MCF 10A (cell line): ENCODE data around the gene PLAAT5. TPM values are rescaled to one million over a fixed set of nuclear protein-coding genes. Genes with fewer than 3 reads are reported as not detected.

Experiments
- BruUV-seq: library from RNA; stranded (reverse); fragments of 400-500 nt; replicated peaks from 2 replicates; lab custom pipeline; 2021; lab: Mats Ljungman, UMichigan
- CTCF ChIA-PET: fragments of 300-600 bp; sonication (Branson Sonifier 250); formaldehyde crosslinking; extraction: SDS; loops from one replicate; lab custom pipeline; 2021; ENCODE audit warnings: antibody characterized with exemption, inconsistent platforms; lab: Yijun Ruan, JAX
- POLR2A ChIA-PET: fragments of 300-600, 350-650 bp; sonication (Branson Sonifier 250); formaldehyde crosslinking; extraction: SDS; loops from one replicate; lab custom pipeline; 2020; ENCODE audit warnings: antibody characterized with exemption, inconsistent platforms; lab: Yijun Ruan, JAX
- DNase-seq: peaks from one replicate; pipeline ENCODE4 v3.0.0-alpha.2; 2018; ENCODE audit not compliant: unreplicated experiment
- H3K27ac Mint-ChIP-seq: one replicate; pipeline ENCODE4 v1.8.0; 2022; ENCODE audit warnings: mild to moderate bottlenecking, low read depth, mixed read lengths; ENCODE audit not compliant: unreplicated experiment
- H3K27me3 Mint-ChIP-seq: one replicate; pipeline ENCODE4 v1.8.0; 2022; ENCODE audit warnings: mixed read lengths; ENCODE audit not compliant: insufficient read depth, unreplicated experiment
- H3K36me3 Mint-ChIP-seq: one replicate; pipeline ENCODE4 v1.8.0; 2022; ENCODE audit warnings: mild to moderate bottlenecking, moderate library complexity, mixed read lengths; ENCODE audit not compliant: insufficient read depth, unreplicated experiment
- H3K4me1 Mint-ChIP-seq: one replicate; pipeline ENCODE4 v1.8.0; 2022; ENCODE audit warnings: mixed read lengths; ENCODE audit not compliant: insufficient read depth, unreplicated experiment
- H3K4me3 Mint-ChIP-seq: one replicate; pipeline ENCODE4 v1.8.0; 2022; ENCODE audit warnings: mild to moderate bottlenecking, moderate library complexity, mixed read lengths; ENCODE audit not compliant: unreplicated experiment
- H3K9me3 Mint-ChIP-seq: one replicate; pipeline ENCODE4 v1.8.0; 2022; ENCODE audit warnings: mixed read lengths; ENCODE audit not compliant: unreplicated experiment
- intact Hi-C: fragments of 100-400 bp; cut with micrococcal nuclease; formaldehyde crosslinking; loops from 2 replicates; pipeline ENCODE4 v1.14.1; 2022
- total RNA-seq: library from RNA; stranded (reverse); gene quantifications from 2 replicates; pipeline ENCODE4 v1.2.3, GENCODE V29; 2022
- TF ChIP-seq, protein P1 (sequence below): fragments of 200-600 bp; IDR thresholded peaks from one replicate; pipeline ENCODE4 v1.8.0; 2022; ENCODE audit warnings: antibody characterized with exemption, mild to moderate bottlenecking; ENCODE audit not compliant: unreplicated experiment

PLAAT5 gene
- total RNA-seq, 1 experiment from 2014 or later, result not detected

DNA sequence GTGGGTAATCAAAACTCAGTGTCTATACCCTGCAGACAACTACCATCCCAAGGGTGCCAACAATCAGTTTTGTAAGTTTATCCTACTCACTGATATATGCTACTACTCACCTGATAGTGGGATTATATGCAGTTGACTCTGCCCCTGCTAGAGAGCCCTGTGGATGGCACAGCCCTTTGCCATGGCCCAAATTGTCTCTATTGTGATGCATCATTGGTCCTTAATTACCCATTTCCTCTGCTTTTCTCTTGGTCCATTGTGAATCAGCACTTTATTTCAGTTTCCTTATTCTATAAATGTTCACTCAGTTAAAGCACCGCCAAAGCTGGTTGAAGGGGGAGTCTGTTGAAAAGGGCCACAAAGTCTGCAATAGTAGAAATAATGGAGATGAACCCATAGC, 42.3 kb downstream of the PLAAT5 start:
- BruUV-seq, result no TSS peak
- Mint-ChIP-seq H3K4me3 (no peak overlapping the region), H3K9me3 (no peaks in the 10 kb centered on the region), H3K36me3 (no peaks in the 10 kb centered on the region), H3K27ac (no peak overlapping the region), H3K27me3 (peaks cover 67% of the 10 kb centered on the region), H3K4me1 (peaks cover 6% of the 10 kb centered on the region)
- intact Hi-C loops, result no loop called here
- DNase-seq, result no peak
- POLR2A ChIA-PET, result no interaction called here
- TF ChIP-seq, protein P1, sequence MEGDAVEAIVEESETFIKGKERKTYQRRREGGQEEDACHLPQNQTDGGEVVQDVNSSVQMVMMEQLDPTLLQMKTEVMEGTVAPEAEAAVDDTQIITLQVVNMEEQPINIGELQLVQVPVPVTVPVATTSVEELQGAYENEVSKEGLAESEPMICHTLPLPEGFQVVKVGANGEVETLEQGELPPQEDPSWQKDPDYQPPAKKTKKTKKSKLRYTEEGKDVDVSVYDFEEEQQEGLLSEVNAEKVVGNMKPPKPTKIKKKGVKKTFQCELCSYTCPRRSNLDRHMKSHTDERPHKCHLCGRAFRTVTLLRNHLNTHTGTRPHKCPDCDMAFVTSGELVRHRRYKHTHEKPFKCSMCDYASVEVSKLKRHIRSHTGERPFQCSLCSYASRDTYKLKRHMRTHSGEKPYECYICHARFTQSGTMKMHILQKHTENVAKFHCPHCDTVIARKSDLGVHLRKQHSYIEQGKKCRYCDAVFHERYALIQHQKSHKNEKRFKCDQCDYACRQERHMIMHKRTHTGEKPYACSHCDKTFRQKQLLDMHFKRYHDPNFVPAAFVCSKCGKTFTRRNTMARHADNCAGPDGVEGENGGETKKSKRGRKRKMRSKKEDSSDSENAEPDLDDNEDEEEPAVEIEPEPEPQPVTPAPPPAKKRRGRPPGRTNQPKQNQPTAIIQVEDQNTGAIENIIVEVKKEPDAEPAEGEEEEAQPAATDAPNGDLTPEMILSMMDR, result no peak
- CTCF ChIA-PET, result interaction anchor here (1.1 kb wide), 1 partner anchor 32 kb away, joined by 3 read pairs; no protein-coding TSS in a partner anchor

DNA sequence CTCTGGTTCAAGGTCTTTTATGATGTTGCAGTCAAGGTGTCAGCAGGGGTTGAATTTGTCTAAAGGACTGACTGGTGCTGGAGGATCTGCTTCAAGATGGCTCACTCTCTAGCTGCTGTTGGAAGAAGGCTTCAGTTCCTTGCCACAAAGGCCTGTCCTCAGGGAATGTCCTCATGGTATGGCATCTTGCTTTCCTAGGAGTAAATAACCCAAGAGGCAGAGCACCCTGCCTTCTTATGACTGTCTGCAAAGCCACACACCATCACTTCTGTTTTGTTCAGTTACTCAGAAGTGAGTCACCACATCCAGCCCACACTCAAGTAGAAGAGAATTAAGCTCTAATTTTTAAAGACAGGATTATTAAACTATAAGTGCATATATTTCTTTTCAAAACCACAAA, 45.2 kb downstream of the PLAAT5 start:
- no peak overlapping the region for H3K4me3 Mint-ChIP-seq

DNA sequence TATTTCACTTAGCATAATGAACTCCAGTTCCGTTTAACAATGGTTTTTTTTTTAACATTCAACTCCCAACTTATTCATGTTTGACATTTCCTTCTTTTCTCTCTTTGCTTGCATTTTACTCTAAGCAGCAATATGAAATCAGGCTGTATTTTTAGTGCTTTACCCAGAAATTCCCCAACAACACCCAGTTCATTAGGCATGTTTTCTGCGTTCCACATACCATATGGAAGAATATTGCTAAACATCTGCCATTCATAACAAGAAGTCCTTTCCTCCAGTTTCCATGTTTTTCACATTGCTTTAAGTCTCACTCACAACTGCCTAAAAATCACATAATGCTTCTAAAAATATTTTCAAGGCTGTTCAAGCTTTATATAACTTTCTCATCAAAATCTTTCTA, 45.8 kb downstream of the PLAAT5 start:
- POLR2A ChIA-PET, result no interaction called here

More for the DNA sequence above, 45.2 kb downstream of the PLAAT5 start:
- CTCF ChIA-PET, result no interaction called here
- no TSS peak for BruUV-seq
- DNase-seq, result peak; percentile 9
- Mint-ChIP-seq H3K9me3 (no peaks in the 10 kb centered on the region), H3K27me3 (peaks cover 49% of the 10 kb centered on the region), H3K4me1 (peaks cover 6% of the 10 kb centered on the region), H3K36me3 (no peaks in the 10 kb centered on the region), H3K27ac (no peak overlapping the region)
- intact Hi-C loops, result no loop called here
- POLR2A ChIA-PET, result no interaction called here
- TF ChIP-seq, protein P1, result no peak

DNA sequence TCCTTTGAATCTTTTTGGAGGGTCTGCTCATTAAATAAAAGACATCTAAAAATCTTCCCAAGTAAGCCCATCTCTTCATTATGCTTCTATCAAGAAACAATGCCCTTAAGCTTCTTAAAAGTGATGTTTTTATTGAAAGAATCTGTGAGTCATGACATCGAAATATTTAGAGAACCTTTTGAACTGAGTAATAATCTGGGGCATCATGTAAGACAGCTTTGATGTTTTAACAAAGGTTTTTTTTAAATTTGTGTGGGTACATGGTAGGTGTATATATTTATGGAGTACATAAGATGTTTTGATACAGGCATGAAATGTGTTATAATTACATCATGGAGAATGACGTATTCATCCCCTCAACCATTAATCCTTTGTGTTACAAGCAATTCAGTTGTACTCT, 46.8 kb downstream of the PLAAT5 start:
- Mint-ChIP-seq H3K27ac (no peak overlapping the region), H3K36me3 (no peaks in the 10 kb centered on the region), H3K9me3 (no peaks in the 10 kb centered on the region), H3K27me3 (peaks cover 40% of the 10 kb centered on the region), H3K4me3 (no peak overlapping the region), H3K4me1 (peaks cover 6% of the 10 kb centered on the region)
- TF ChIP-seq, protein P1, result no peak
- intact Hi-C loops, result no loop called here
- no peak for DNase-seq
- ChIA-PET CTCF (no interaction called here), POLR2A (no interaction called here)
- BruUV-seq, result no TSS peak

More for the DNA sequence above, 45.8 kb downstream of the PLAAT5 start:
- Mint-ChIP-seq H3K4me3 (no peak overlapping the region), H3K27me3 (peaks cover 43% of the 10 kb centered on the region), H3K27ac (no peak overlapping the region), H3K4me1 (peaks cover 6% of the 10 kb centered on the region), H3K36me3 (no peaks in the 10 kb centered on the region), H3K9me3 (no peaks in the 10 kb centered on the region)
- intact Hi-C loops, result no loop called here
- no TSS peak for BruUV-seq
- no peak for DNase-seq
- CTCF ChIA-PET, result no interaction called here
- TF ChIP-seq, protein P1, result no peak
